Endodermal cell (in vitro differentiated cells): ENCODE results near the gene D2HGDH. TPM values are rescaled to one million over a fixed set of nuclear protein-coding genes. Genes with fewer than 3 reads are reported as not detected.
"Not testable (repeated sequence)": the region's sequence is repeated elsewhere in the genome, so short reads cannot be mapped to it uniquely, and the experiment has no call there.

Experiments used
- DNase-seq: peaks from one replicate; pipeline ENCODE4 v3.0.0-alpha.2; 2017
- H3K27ac ChIP-seq: 2 replicates; pipeline ENCODE4 v1.5.1; 2013; ENCODE audit warnings: mild to moderate bottlenecking, low read depth, low read length, moderate library complexity
- H3K27me3 ChIP-seq: 2 replicates; pipeline ENCODE4 v1.6.1; 2013; ENCODE audit warnings: mild to moderate bottlenecking, low read length, moderate library complexity; ENCODE audit not compliant: insufficient read depth, control insufficient read depth, poor library complexity, severe bottlenecking
- H3K36me3 ChIP-seq: 2 replicates; pipeline ENCODE4 v1.7.0; 2013; ENCODE audit warnings: mild to moderate bottlenecking, low read length, moderate library complexity; ENCODE audit not compliant: control insufficient read depth, insufficient read depth
- H3K4me1 ChIP-seq: one replicate; pipeline ENCODE4 v1.7.0; 2013; ENCODE audit warnings: low read length; ENCODE audit not compliant: control insufficient read depth, insufficient read depth
- H3K4me3 ChIP-seq: 2 replicates; pipeline ENCODE4 v1.5.1; 2013; ENCODE audit warnings: mild to moderate bottlenecking, low read length, moderate library complexity
- H3K9ac ChIP-seq: 2 replicates; pipeline ENCODE4 v1.6.1; 2013; ENCODE audit warnings: mild to moderate bottlenecking, low read length, moderate library complexity; ENCODE audit not compliant: poor library complexity, severe bottlenecking; ENCODE audit errors: extremely low read depth
- H3K9me3 ChIP-seq: 2 replicates; pipeline ENCODE4 v1.6.1; 2013; ENCODE audit warnings: mild to moderate bottlenecking, low read length, moderate library complexity; ENCODE audit not compliant: control insufficient read depth
- H3K27ac Mint-ChIP-seq: 2 replicates; pipeline ENCODE4 v1.8.0; 2020; ENCODE audit warnings: mixed read lengths
- H3K27me3 Mint-ChIP-seq: 2 replicates; pipeline ENCODE4 v1.8.0; 2021; ENCODE audit warnings: mild to moderate bottlenecking, mixed read lengths; ENCODE audit not compliant: insufficient read depth
- H3K36me3 Mint-ChIP-seq: 2 replicates; pipeline ENCODE4 v1.8.0; 2020; ENCODE audit warnings: low read depth, mixed read lengths
- H3K4me1 Mint-ChIP-seq: 2 replicates; pipeline ENCODE4 v1.8.0; 2020; ENCODE audit warnings: mixed read lengths
- H3K4me3 Mint-ChIP-seq: 2 replicates; pipeline ENCODE4 v1.8.0; 2020; ENCODE audit warnings: mild to moderate bottlenecking, moderate library complexity, mixed read lengths
- H3K9me3 Mint-ChIP-seq: 2 replicates; pipeline ENCODE4 v1.8.0; 2020; ENCODE audit warnings: mild to moderate bottlenecking, mixed read lengths
- CTCF ChIP-seq: fragments of 200-600 bp; sonication (generic); conservative IDR thresholded peaks from 2 replicates; pipeline ENCODE4 v1.5.0; 2021; ENCODE audit warnings: antibody characterized with exemption, mild to moderate bottlenecking
- WGBS, 2 experiments: methylation state at CpG; one replicate each; pipeline versions ENCODE4 v1.1.5 to v1.1.7; 2013; ENCODE audit warnings: missing lambda C conversion rate in 2 of 2, mixed read lengths in 1 of 2; ENCODE audit not compliant: insufficient coverage in 1 of 2, insufficient read length in 1 of 2; 5-methylcytosine and 5-hydroxymethylcytosine counted together
- total RNA-seq, 2 donors: library from RNA; stranded (reverse); fragmentation: NEBNext Ultra II Directional in 1 of 2; extraction: Animal tissue kit (Norgen Biotek cat#: 25700) in 1 of 2; gene quantifications; 2 replicates in 1 of 2; 3 replicates in 1 of 2; pipeline ENCODE4 v1.2.1, GENCODE V29; 2021

Gene D2HGDH
- total RNA-seq, 2 donors from 2014 or later: 25.1 to 34.8 TPM

DNA sequence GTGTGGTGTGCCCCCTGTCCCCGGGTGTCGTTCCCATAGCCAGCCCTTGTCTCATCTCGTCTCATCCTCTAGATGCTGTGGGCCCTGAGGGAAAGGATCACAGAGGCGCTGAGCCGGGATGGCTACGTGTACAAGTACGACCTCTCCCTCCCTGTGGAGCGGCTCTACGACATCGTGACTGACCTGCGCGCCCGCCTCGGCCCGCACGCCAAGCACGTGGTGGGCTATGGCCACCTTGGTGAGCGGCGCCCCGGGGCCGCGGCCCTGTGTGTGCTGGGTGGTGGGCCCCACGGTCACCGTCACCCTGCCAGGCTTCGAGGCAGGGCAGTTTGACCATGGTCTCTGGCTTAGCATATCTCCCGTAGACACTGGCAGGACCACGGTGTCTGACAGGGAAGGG, 21.3 kb downstream of the D2HGDH start:
- peaks cover 18% of the 10 kb centered on the region for H3K36me3 ChIP-seq
- 96 to 98% methylated on average over 26 to 27 of the region's 27 CpGs for WGBS, 2 experiments
- peaks cover 12% of the 10 kb centered on the region for H3K9me3 ChIP-seq
- Mint-ChIP-seq H3K9me3 (peaks cover 10% of the 10 kb centered on the region), H3K4me1 (no peaks in the 10 kb centered on the region), H3K4me3 (no peak overlapping the region), H3K36me3 (peaks cover 46% of the 10 kb centered on the region), H3K27me3 (no peaks in the 10 kb centered on the region), H3K27ac (no peak overlapping the region)
- DNase-seq: no peak
- H3K4me1 ChIP-seq: no peaks in the 10 kb centered on the region
- no peak overlapping the region for H3K27ac ChIP-seq
- TF ChIP-seq CTCF: no peak
- H3K27me3 ChIP-seq: no peaks in the 10 kb centered on the region
- H3K4me3 ChIP-seq: no peak overlapping the region
- no peak overlapping the region for H3K9ac ChIP-seq

GRCh38 chr2:241759067-241759807, 24.8 kb downstream of the D2HGDH start:
- H3K27ac Mint-ChIP-seq: no peak overlapping the region
- Histone ChIP-seq H3K9ac (no peak overlapping the region), H3K36me3 (peaks cover 20% of the 10 kb centered on the region), H3K27ac (no peak overlapping the region), H3K4me1 (no peaks in the 10 kb centered on the region), H3K27me3 (no peaks in the 10 kb centered on the region), H3K4me3 (no peak overlapping the region), H3K9me3 (peaks cover 12% of the 10 kb centered on the region)
- H3K4me1 Mint-ChIP-seq: no peaks in the 10 kb centered on the region
- peak; percentile 20 for DNase-seq
- TF ChIP-seq CTCF: no peak
- peaks cover 13% of the 10 kb centered on the region for H3K9me3 Mint-ChIP-seq
- WGBS, 2 experiments: 95 to 99% methylated on average over 14 to 20 of the region's 20 CpGs
- no peak overlapping the region for H3K4me3 Mint-ChIP-seq
- H3K27me3 Mint-ChIP-seq: no peaks in the 10 kb centered on the region
- H3K36me3 Mint-ChIP-seq: peaks cover 33% of the 10 kb centered on the region

GRCh38 chr2:241759893-241760292, 25.5 kb downstream of the D2HGDH start:
- WGBS, 2 experiments: 83 to 93% methylated on average over 4 to 9 of the region's 16 CpGs
- H3K4me1 ChIP-seq, H3K4me3 ChIP-seq, DNase-seq, H3K27me3 ChIP-seq, H3K27ac Mint-ChIP-seq, H3K27me3 Mint-ChIP-seq, H3K27ac ChIP-seq, H3K4me3 Mint-ChIP-seq, H3K9ac ChIP-seq, H3K4me1 Mint-ChIP-seq: not testable (repeated sequence)
- Mint-ChIP-seq H3K36me3 (peaks cover 32% of the 10 kb centered on the region), H3K9me3 (peaks cover 13% of the 10 kb centered on the region)
- Histone ChIP-seq H3K36me3 (peaks cover 20% of the 10 kb centered on the region), H3K9me3 (peaks cover 12% of the 10 kb centered on the region)
